Natural killer cell (primary cell): ENCODE results near the gene SNX13. TPM values are rescaled to one million over a fixed set of nuclear protein-coding genes. Genes with fewer than 3 reads are reported as not detected.

Experiments
- ATAC-seq, 3 donors: fragments of 150-1000 bp in 2 of 3; fragments of 200-7000 bp in 1 of 3; cut with Tn5 transposase; 1 replicate in 1 of 3; 2 replicates in 2 of 3; pipeline ENCODE4 v1.10.0; 2021; ENCODE audit warnings: mild to moderate bottlenecking in 2 of 3, moderate library complexity in 2 of 3
- DNase-seq, 2 donors: peaks; one replicate each; pipeline versions ENCODE4 v3.0.0 to v3.0.0-alpha.2; 2013 to 2021; ENCODE audit warnings: mixed read lengths in 1 of 2
- H3K27ac ChIP-seq: one replicate; pipeline ENCODE4 v1.5.1; 2013; ENCODE audit warnings: mild to moderate bottlenecking, low read length
- H3K27me3 ChIP-seq: one replicate; pipeline ENCODE4 v1.6.1; 2013; ENCODE audit warnings: low read length; ENCODE audit not compliant: control insufficient read depth, insufficient read depth
- H3K36me3 ChIP-seq: one replicate; pipeline ENCODE4 v1.6.1; 2013; ENCODE audit warnings: low read length; ENCODE audit not compliant: control insufficient read depth, insufficient read depth
- H3K4me1 ChIP-seq: one replicate; pipeline ENCODE4 v1.6.1; 2013; ENCODE audit warnings: low read length; ENCODE audit not compliant: control insufficient read depth, insufficient read depth
- H3K4me3 ChIP-seq: one replicate; pipeline ENCODE4 v1.5.1; 2013; ENCODE audit warnings: low read length
- H3K9me3 ChIP-seq: one replicate; pipeline ENCODE4 v1.6.1; 2013; ENCODE audit warnings: low read length; ENCODE audit not compliant: control insufficient read depth, insufficient read depth
- H3K27ac Mint-ChIP-seq, 2 donors: one replicate each; pipeline ENCODE4 v1.8.0; 2022; ENCODE audit warnings: mild to moderate bottlenecking in 2 of 2, mixed read lengths in 2 of 2, moderate library complexity in 1 of 2
- H3K27me3 Mint-ChIP-seq, 2 donors: one replicate each; pipeline ENCODE4 v1.8.0; 2022; ENCODE audit warnings: low read depth in 2 of 2, mixed read lengths in 2 of 2
- H3K36me3 Mint-ChIP-seq: one replicate; pipeline ENCODE4 v1.8.0; 2022; ENCODE audit warnings: mixed read lengths
- H3K4me1 Mint-ChIP-seq, 2 donors: one replicate each; pipeline ENCODE4 v1.8.0; 2022; ENCODE audit warnings: mixed read lengths in 2 of 2
- H3K4me3 Mint-ChIP-seq: one replicate; pipeline ENCODE4 v1.8.0; 2022; ENCODE audit warnings: mild to moderate bottlenecking, moderate library complexity, mixed read lengths
- H3K9me3 Mint-ChIP-seq, 2 donors: one replicate each; pipeline ENCODE4 v1.8.0; 2022; ENCODE audit warnings: mixed read lengths in 2 of 2
- CTCF ChIP-seq: fragments of 200-600 bp; IDR thresholded peaks from one replicate; pipeline ENCODE4 v1.8.0; 2022; ENCODE audit warnings: antibody characterized with exemption
- WGBS: methylation state at CpG from one replicate; pipeline ENCODE4 v1.1.7; 2013; ENCODE audit warnings: missing lambda C conversion rate; ENCODE audit not compliant: insufficient coverage; 5-methylcytosine and 5-hydroxymethylcytosine counted together
- intact Hi-C: fragments of 100-400 bp; cut with micrococcal nuclease; formaldehyde crosslinking; loops from one replicate; pipeline ENCODE4 v1.14.2; 2022
- total RNA-seq, 4 donors: library from RNA; stranded (reverse); fragments of 120-200 nt in 1 of 4; gene quantifications; one replicate each; pipeline versions ENCODE4 v1.2.3 to v1.2.4, GENCODE V29; 2013 to 2022

The SNX13 gene
- total RNA-seq, 3 donors from 2014 or later (not counting 1 experiment from before 2014, with no cell fraction given), result 34.8 to 38.5 (median 37.4) TPM

GRCh38 chr7:17855202-17855601, 85.1 kb downstream of the SNX13 start:
- no peak for TF ChIP-seq CTCF
- Histone ChIP-seq H3K4me1 (no peaks in the 10 kb centered on the region), H3K36me3 (peaks cover 3% of the 10 kb centered on the region), H3K27ac (no peak overlapping the region), H3K9me3 (no peaks in the 10 kb centered on the region), H3K27me3 (no peaks in the 10 kb centered on the region), H3K4me3 (no peak overlapping the region)
- Mint-ChIP-seq H3K9me3 (peaks cover 2 to 3% of the 10 kb centered on the region in 2 donors), H3K4me1 (peaks cover under 1 to 32% of the 10 kb centered on the region in 2 donors), H3K27ac (no peak overlapping the region), H3K27me3 (no peaks in the 10 kb centered on the region), H3K4me3 (no peak overlapping the region), H3K36me3 (peaks cover 33% of the 10 kb centered on the region)
- WGBS, result 33% methylated on average over 1 of the region's 1 CpG
- no peak for DNase-seq
- no peak for ATAC-seq
- intact Hi-C loops, result no loop called here

DNA sequence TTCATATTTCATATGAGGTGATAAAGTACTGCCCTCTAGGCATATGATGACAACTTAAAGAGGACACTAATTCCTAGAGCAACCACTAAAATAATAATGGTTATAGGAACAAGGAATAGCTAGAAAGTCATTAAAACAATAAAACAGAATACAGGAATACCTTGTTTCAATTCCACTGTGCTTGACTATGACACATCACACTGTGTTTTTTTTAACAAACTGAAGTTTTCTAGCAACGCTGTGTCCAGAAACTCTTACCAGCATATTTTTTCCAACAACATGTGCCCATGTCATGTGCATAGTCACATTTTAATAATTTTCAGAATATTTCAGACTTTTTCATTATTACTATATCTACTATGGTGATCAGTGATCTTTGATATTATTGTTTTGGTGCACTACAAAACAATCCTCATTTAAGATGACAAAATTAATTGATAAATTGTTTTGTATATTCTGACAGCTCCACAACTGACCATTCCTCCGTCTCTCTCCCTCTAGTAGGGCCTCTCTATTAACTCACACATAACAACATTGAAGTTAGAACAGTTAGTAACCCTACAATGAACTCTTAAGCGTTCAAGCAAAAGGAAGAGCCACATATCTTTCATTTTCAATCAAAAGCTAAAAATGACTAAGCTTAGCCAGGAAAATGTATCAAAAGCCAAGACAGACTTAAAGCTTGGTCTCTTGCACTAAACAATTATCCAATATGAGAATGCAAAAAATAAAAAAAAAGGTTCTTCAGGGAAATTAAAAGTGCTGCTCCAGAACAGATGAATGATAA, 85.8 kb downstream of the SNX13 start:
- DNase-seq, result no peak
- no peak overlapping the region for H3K27ac ChIP-seq
- no peak for TF ChIP-seq CTCF
- H3K4me1 ChIP-seq, result no peaks in the 10 kb centered on the region
- peaks cover 32% of the 10 kb centered on the region for H3K36me3 Mint-ChIP-seq
- H3K9me3 Mint-ChIP-seq, result peaks cover 2 to 3% of the 10 kb centered on the region in 2 donors
- 69% methylated on average over 3 of the region's 3 CpGs for WGBS
- intact Hi-C loops, result no loop called here
- H3K36me3 ChIP-seq, result peaks cover 10% of the 10 kb centered on the region
- ATAC-seq, result no peak
- no peaks in the 10 kb centered on the region for H3K27me3 ChIP-seq
- H3K4me1 Mint-ChIP-seq, result peaks cover 0 to 25% of the 10 kb centered on the region in 2 donors
- H3K9me3 ChIP-seq, result no peaks in the 10 kb centered on the region
- H3K27me3 Mint-ChIP-seq, result no peaks in the 10 kb centered on the region
- H3K27ac Mint-ChIP-seq, result no peak overlapping the region
- H3K4me3 Mint-ChIP-seq, result no peak overlapping the region
- no peak overlapping the region for H3K4me3 ChIP-seq

DNA sequence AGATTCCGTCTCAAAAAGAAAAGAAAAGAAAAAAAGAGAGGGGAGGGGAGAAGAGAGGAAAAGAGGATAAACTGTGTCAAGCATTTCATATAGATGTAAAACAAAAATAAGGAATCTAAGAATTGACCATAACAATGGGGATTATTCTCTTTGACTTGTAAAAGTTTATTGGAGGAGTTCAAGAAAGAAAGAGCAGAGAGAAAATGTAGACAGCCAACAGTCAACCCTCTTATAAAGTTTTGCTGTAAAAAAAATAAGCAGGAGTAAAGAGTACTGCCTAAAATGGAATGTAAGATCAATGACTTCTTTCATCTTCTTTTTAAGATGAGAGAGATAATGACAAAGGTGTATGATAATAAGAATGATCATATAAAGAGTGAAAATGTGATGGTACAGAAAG, 87.9 kb downstream of the SNX13 start:
- H3K9me3 Mint-ChIP-seq, result peaks cover 2 to 3% of the 10 kb centered on the region in 2 donors
- ATAC-seq (no peak), DNase-seq (no peak)
- H3K27ac ChIP-seq, result no peak overlapping the region
- H3K27me3 ChIP-seq, result no peaks in the 10 kb centered on the region
- H3K4me1 ChIP-seq, result no peaks in the 10 kb centered on the region
- no peak overlapping the region for H3K27ac Mint-ChIP-seq
- no peak overlapping the region for H3K4me3 Mint-ChIP-seq
- TF ChIP-seq CTCF, result no peak
- peaks cover 18% of the 10 kb centered on the region for H3K36me3 ChIP-seq
- no peak overlapping the region for H3K4me3 ChIP-seq
- H3K36me3 Mint-ChIP-seq, result peaks cover 32% of the 10 kb centered on the region
- H3K4me1 Mint-ChIP-seq, result peaks cover 0 to 18% of the 10 kb centered on the region in 2 donors
- H3K9me3 ChIP-seq, result no peaks in the 10 kb centered on the region
- no peaks in the 10 kb centered on the region for H3K27me3 Mint-ChIP-seq
- WGBS, result 89% methylated on average over 1 of the region's 1 CpG
- intact Hi-C loops, result no loop called here
